Astrocyte (in vitro differentiated cells and primary cell): ENCODE data around the gene PCSK2.

ENCODE experiments used
- EZH2 ChIP-seq: IDR thresholded peaks from 2 replicates; pipeline ENCODE4 v1.6.1; 2012; ENCODE audit warnings: mild to moderate bottlenecking, low read length, inconsistent platforms; ENCODE audit not compliant: insufficient read depth
- TF ChIP-seq, protein P1 (sequence below): IDR thresholded peaks from 2 replicates; pipeline ENCODE4 v1.5.1; 2011; ENCODE audit warnings: low read depth, mild to moderate bottlenecking, inconsistent platforms, low read length, moderate library complexity; ENCODE audit not compliant: insufficient read depth

DNA sequence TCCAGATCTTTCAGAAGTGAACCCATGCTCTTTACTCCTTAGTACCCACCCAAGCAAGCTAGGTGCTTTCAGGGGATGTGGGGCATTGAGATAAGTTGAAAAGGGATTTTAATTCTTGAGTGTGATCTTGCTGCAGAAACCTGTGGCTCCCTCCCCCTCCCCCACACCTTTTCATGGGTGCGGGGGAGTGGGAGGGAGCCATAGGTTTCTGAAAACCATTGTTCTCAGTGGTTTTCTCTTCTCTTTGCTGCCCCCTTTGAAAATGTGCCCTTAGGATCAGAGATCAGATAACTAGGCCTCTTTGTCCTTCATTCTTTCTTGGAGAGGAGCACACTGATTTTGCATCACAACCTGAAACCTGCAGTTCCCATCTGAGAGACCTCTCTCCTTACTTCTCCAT, 2.4 kb downstream of the PCSK2 start:
- TF ChIP-seq EZH2, result no peak
- TF ChIP-seq, protein P1, sequence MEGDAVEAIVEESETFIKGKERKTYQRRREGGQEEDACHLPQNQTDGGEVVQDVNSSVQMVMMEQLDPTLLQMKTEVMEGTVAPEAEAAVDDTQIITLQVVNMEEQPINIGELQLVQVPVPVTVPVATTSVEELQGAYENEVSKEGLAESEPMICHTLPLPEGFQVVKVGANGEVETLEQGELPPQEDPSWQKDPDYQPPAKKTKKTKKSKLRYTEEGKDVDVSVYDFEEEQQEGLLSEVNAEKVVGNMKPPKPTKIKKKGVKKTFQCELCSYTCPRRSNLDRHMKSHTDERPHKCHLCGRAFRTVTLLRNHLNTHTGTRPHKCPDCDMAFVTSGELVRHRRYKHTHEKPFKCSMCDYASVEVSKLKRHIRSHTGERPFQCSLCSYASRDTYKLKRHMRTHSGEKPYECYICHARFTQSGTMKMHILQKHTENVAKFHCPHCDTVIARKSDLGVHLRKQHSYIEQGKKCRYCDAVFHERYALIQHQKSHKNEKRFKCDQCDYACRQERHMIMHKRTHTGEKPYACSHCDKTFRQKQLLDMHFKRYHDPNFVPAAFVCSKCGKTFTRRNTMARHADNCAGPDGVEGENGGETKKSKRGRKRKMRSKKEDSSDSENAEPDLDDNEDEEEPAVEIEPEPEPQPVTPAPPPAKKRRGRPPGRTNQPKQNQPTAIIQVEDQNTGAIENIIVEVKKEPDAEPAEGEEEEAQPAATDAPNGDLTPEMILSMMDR, result no peak
